ENCODE measurements around the gene OCA2.
"Not testable (repeated sequence)": the region's sequence is repeated elsewhere in the genome, so short reads cannot be mapped to it uniquely, and the experiment has no call there.

OCA2 gene

GRCh38 chr15:28098766-28099554 is at the start of gene OCA2:
Gene OCA2 (minus strand): TSS chr15:28099315. CDS start chr15:28081874, 17,441 bp downstream.
- peak; percentile 40 for TF ChIP-seq CTCF (IDR thresholded peaks at IDR 0.05; ENCODE audit: low read depth, low read length, missing control alignments)
- 0 out of 2 replicates have a peak within 1 kb of the TSS, but pooled peaks have one; percentile 7 for H3K4me3 ChIP-seq (replicated peaks; ENCODE audit: low read depth, low read length)
- DNase-seq (ENCODE audit: extremely low read depth, low read depth) = peak; percentile 14

- no peak for TF ChIP-seq CTCF (IDR thresholded peaks at IDR 0.05; ENCODE audit: low read depth, low read length, missing control alignments)
- no peak for DNase-seq (ENCODE audit: extremely low read depth, low read depth)
- H3K4me3 ChIP-seq (replicated peaks; ENCODE audit: low read depth, low read length) = no peak overlapping the region
Measured at GRCh38 chr15:28147801-28148200, 48.7 kb upstream of the OCA2 start.

- H3K4me3 ChIP-seq (replicated peaks; ENCODE audit: low read depth, low read length); DNase-seq (ENCODE audit: extremely low read depth, low read depth): not testable (repeated sequence)
Measured at GRCh38 chr15:28145419-28145818, 46.3 kb upstream of the OCA2 start.

- TF ChIP-seq CTCF (IDR thresholded peaks at IDR 0.05; ENCODE audit: low read depth, low read length, missing control alignments) = no peak
- no peak for DNase-seq (ENCODE audit: extremely low read depth, low read depth)
- H3K4me3 ChIP-seq (replicated peaks; ENCODE audit: low read depth, low read length) = no peak overlapping the region
Measured at GRCh38 chr15:28140062-28140461, 40.9 kb upstream of the OCA2 start.

- DNase-seq (ENCODE audit: extremely low read depth, low read depth); H3K4me3 ChIP-seq (replicated peaks; ENCODE audit: low read depth, low read length): not testable (repeated sequence)
Measured at GRCh38 chr15:28137408-28138039, 38.4 kb upstream of the OCA2 start.

GRCh38 chr15:28136236-28136904 is 37.3 kb upstream of the OCA2 start:
- not testable (repeated sequence) for DNase-seq (ENCODE audit: extremely low read depth, low read depth)

GRCh38 chr15:28133281-28133680 is 34.2 kb upstream of the OCA2 start:
- H3K4me3 ChIP-seq (replicated peaks; ENCODE audit: low read depth, low read length) = no peak overlapping the region
- TF ChIP-seq CTCF (IDR thresholded peaks at IDR 0.05; ENCODE audit: low read depth, low read length, missing control alignments) = no peak
- DNase-seq (ENCODE audit: extremely low read depth, low read depth) = no peak

More at GRCh38 chr15:28136236-28136904, 37.3 kb upstream of the OCA2 start:
- not testable (repeated sequence) for H3K4me3 ChIP-seq (replicated peaks; ENCODE audit: low read depth, low read length)

- H3K4me3 ChIP-seq (replicated peaks; ENCODE audit: low read depth, low read length) = no peak overlapping the region
- TF ChIP-seq CTCF (IDR thresholded peaks at IDR 0.05; ENCODE audit: low read depth, low read length, missing control alignments) = no peak
- no peak for DNase-seq (ENCODE audit: extremely low read depth, low read depth)
Measured at GRCh38 chr15:28132524-28133275, 33.6 kb upstream of the OCA2 start.

Data from HFF-Myc (cell line).